HG02610 (cell line): ENCODE measurements around the gene INSYN2B.
"Not testable (repeated sequence)": the region's sequence is repeated elsewhere in the genome, so short reads cannot be mapped to it uniquely, and the experiment has no call there.

Experiments used
- ATAC-seq: cut with Tn5 transposase; IDR thresholded peaks from one replicate; pipeline ENCODE4 v1.9.1; 2021; ENCODE audit warnings: mild to moderate bottlenecking, moderate library complexity; ENCODE audit not compliant: unreplicated experiment

INSYN2B gene

DNA sequence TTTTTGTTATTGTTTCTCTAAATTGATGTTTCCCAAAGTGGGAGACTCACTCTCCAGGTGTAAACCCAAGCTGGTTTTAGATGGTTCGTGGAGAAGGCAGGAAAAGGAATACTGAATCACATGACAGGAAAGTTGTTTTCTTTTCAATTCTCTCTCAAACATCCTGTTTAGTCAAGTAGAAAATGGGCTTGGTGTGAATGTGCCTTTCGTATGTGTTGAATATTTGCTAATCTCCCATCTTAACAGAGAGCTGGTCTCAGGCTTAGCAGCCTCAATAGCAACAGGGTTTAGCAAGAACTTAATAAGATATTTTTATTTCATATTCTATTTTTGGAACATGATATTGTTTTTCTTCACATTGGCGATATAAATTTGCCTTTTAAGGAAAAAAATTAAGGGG, 119.7 kb downstream of the INSYN2B start:
- ATAC-seq, result no peak

DNA sequence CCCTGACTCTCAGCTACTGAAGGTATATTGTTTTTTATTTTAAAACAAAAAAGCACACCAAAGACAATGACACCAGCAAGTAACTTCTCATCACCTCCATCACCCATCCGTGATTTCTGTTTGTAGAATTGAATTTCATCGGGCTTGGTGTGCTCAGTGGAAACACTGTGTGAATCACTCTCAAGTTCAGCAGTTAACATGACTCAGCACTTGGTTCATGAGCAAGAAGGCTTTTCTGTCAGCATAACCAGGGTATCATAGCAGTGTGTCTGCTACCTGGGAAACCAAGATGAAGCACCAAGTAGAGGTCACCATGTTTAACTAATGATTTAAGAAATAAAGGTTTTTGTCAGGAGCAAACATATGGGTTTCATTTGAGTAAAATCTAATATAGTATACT, 123.7 kb downstream of the INSYN2B start:
- ATAC-seq, result no peak

DNA sequence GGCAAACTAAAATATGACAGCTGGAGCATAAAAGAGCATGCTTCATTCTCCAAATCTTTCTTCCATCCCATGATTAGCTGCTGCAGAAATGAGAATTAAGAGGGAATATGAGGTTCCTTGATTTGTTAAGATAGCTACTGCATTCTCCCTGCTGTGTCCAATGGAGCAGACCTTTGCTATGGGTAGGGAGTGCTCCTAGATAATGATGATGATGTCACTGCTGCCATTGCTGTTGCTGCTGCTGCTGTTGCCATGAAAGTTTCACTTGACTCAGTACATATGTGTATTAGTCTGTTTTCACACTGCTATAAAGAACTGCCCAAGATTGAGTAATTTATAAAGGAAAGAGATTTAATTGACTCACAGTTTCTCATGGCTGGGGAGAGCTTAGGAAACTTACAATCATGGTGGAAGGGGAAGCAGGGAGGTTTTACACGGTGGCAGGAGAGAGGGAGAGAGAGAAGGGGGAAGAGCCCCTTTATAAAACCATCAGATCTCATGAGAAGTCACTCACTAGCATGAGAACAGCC, 128.9 kb downstream of the INSYN2B start:
- ATAC-seq, result no peak

DNA sequence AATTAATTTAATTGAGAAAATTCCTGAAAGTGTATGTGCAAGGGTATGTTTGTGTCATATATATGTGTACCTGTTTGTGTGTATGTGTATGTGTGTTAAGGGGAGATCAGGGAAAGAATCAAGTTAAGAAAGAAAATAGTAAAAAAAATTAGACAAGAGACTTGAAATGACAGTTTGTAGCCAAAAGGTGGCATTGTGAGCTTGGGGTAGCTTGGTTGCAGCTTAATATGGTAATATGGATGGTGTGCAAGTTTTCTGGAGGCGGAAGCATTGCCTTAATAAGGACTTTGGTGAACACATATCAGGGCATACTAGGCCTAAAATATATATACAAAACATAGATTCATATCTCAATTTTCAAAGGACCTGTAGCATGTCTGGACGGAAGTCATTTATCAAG, 129.9 kb downstream of the INSYN2B start:
- ATAC-seq, result no peak

DNA sequence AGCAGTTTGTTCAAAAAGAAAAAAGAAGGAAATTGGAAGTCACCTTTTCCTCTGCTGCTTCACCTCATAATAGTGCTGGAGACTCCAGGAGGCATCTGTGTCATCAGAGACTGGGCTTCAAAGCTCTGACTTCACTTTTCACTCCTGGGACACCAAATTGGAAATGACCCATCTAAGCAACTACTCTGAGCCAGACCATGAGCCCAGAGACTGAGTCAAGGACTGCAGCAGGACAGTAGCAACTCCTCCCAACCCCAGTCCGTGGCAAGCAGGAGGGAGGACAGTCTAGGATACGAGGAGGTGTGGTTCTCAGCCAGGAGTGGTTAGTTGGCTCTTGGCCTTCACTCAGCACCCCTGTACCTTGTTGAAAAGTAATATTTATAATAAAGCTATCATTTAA, 131.5 kb downstream of the INSYN2B start:
- no peak for ATAC-seq

DNA sequence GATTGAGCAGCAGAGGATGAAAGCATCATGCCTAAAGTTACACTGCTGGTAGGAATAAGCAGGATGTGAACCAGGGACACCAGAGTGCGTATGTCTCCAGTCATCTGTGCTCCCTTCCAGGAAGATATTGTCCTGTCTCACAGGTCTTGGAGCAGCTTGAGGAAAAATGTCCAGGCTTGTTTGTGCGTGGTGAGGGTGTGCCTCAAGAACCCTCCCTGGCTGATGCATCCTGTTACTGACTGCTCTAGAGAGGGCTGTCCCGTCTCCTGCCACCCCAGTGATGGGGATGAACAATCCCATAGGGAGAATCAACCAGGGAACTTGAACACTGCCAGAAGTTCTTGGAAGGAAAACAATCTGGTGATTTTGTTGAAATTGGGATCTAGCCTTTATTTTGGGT, 132.0 kb downstream of the INSYN2B start:
- no peak for ATAC-seq

DNA sequence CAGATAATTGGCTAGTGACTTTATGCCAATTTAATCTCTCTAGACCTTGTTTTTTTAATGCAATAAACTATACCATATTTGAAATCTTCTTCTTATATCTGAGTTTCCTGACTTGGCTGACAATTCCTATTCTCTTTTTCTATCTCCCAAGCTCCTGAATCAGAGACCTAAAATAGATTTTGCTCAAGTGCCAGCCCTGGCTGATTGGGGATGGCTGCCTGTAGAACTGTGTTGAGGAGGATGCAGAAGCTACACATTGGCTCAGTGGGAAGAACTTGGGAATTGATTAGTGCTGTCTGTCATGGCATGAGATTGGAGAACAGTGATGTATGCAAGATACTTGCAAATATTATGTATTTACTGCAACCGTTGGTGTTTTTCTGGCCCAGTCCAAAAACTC, 132.8 kb downstream of the INSYN2B start:
- no peak for ATAC-seq

DNA sequence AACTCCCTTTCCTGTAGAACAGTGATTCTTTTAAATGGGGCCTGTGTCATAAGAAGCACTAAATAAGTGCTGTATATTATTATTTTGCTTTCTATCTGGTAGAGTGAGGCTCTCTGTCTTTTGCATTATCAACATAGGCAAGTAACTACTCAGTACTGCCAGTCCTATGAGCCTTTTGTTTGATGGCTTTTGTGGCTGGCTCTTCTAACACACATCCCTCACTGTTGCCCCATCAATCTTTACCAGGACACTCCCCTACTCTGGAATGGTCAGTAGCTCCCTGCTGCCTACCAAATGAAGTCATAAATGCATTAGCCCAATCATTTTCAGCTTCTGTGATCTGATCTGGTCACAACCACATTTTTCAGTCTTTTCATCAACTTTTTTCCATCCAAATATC, 137.6 kb downstream of the INSYN2B start:
- ATAC-seq, result no peak

DNA sequence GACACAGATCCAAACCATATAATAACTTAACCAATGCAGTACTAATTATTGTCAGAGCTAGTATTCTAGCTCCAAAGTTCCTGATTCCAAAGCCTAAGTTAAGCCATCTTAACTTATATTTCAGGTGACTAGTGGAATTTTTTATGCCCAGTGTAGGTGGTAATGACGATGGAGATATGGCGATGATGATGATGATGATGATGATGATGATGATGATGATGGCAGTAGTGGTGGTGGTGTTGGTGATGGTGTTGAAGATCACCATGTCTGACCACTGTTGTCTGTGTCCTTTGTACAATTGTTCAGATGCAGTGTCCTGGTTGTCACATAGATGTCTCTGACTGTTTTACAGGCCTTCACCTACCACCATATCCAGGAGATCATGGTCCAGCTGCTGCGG, 139.9 kb downstream of the INSYN2B start:
- no peak for ATAC-seq

DNA sequence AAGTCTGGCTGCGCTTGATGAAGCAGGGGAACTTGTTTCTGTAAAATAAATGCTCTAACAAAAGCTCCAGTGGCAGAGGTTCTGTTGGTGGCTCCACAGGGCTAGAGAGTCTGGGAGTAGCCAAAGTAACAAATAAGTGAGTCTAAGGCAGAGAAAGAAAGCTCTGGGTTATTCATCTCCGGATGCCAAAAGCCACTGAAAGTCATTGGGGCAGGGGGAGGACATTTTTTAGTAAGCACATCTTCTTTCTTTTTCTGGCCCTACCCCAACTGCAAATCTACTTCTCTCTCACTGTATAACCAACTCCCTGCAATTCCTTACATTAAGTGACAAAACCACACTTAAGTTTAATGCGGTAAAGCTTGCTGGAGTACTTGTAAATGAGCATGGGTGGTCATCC, 141.6 kb downstream of the INSYN2B start:
- ATAC-seq, result peak; percentile 92

DNA sequence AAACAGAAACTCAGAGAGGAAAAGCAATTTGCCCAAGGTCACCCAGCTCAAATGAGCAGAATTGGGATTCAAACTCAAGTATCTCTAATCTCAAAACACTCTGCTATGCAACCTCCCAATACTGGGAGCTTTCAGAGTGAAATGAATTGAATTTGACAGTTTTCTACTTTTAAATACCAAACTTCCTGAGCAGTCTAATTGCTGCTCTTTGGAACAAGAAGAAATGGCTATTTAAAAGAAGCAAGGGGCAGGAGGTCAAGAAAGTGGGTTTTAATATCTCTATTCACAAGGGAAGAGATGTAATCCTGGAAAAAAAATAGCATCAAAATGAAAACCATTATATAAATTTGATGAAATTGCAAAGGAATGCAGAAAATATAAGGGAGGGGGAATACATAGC, 142.6 kb downstream of the INSYN2B start:
- ATAC-seq, result no peak

DNA sequence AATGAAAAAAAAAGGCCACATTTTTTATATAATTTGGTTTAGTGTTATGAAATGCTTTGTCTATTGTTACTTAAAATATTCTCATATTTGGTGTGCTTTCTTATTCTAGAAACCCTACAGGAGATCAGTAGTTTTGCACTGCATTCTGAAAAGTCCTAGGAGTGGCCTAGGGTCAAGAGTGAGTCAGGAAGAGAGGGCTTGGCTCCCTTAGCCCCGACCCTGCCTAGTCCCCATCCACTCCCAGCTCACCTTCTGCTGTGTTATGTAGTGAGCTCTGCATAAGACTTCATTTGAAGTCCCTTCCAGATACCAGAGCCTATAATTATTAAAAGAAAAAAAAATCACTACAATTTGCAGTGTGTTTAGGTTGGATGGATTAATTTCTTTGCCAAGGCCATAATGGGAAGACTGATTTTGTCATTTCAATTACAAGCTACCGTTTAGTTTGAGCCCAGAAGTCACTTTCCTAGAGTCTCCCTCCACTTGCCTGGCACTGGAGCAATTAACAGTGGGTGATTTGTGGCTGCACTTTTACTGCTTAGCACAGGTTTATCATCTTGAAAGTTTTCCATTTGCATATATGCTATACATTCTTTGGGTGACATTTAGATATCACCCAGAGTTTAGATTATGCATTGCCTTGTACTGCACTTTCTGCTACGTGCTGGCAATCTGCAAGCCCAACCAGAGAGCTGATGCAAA, 143.3 kb downstream of the INSYN2B start:
- no peak for ATAC-seq

DNA sequence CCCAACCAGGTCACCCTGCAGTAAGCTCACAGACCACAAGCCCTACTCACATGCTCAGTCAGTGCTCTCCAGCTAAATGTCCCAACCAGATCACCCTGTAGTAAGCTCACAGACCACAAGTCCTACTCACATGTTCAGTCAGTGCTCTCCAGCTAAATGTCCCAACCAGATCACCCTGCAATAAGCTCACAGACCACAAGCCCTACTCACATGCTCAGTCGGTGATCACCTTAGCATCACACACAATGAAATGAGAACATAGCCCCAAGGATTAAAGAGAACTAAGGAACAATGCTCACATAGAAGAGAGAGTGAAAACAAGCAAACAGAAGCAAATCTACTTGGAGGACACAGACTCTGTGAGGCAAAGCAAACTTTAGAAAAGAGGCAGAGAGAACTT, 145.8 kb downstream of the INSYN2B start:
- ATAC-seq, result not testable (repeated sequence)

DNA sequence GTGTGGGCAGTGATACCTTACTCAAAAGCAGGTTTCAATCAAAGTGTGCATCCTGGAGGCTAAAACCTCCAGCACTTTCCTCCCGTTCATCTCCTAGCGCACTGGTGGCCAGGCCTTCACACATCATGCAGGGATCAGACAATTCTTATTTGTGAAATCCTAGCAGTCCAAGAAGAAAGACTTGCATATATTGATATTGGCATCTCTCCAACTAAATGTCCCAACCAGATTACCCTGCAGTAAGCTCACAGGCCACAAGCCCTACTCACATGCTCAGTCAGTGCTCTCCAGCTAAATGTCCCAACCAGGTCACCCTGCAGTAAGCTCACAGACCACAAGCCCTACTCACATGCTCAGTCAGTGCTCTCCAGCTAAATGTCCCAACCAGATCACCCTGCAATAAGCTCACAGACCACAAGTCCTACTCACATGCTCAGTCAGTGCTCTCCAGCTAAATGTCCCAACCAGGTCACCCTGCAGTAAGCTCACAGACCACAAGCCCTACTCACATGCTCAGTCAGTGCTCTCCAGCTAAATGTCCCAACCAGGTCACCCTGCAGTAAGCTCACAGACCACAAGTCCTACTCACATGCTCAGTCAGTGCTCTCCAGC, 146.5 kb downstream of the INSYN2B start:
- ATAC-seq, result not testable (repeated sequence)

DNA sequence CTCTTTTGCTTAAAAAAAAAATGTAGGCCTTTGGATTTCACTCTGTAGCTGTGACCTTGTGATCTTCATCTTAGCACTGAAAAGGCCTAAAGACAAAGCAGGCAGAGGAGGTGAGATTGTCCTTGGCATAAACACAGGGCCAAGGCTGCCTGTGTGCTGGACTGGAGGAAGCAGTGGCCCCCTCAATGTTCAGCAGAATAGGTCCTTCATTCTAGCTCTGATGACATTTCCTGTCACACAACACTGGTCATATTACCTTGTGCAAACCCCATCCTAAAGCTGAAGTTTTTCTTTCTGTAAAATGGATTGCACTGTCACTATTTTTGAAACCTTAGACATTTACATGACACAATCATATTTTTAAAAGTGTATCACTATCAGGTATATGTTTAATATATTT, 147.4 kb downstream of the INSYN2B start:
- no peak for ATAC-seq

DNA sequence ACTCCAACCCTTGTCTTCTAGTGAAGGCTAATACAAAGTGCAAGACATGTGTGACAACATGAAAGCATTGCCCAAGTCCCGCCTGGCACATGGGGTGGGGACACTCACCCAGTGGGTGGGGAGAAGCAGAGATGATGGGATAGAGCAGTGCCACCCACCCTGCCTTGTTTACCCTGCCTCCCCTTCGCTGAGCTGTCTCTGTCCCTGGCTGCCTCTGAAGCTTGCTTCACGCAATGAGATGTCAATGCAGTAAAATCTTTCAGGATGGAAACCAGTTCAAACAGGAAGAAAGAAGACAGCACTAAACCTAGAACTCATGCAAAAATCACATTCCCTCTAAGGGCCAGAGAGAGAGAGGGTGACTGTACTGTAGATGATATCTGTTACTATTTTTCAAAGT, 148.0 kb downstream of the INSYN2B start:
- no peak for ATAC-seq

DNA sequence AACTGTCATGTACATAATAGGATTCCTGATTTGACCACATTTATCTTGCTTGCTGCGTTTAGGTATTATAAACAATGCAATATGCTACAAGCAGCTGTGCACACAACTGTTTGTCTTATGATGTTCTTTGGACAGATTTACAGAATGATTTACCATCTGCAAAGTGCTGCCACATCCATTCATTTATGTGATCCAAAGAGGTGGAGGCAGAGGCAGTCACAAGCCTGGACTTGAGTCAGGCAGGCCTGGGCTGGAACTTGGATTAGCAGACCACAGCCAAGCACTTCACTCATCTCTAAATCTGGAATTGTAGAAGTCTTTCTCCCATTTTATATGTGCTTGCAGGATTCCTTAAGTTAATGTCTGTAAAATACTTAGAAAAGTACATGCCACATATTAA, 149.0 kb downstream of the INSYN2B start:
- no peak for ATAC-seq

DNA sequence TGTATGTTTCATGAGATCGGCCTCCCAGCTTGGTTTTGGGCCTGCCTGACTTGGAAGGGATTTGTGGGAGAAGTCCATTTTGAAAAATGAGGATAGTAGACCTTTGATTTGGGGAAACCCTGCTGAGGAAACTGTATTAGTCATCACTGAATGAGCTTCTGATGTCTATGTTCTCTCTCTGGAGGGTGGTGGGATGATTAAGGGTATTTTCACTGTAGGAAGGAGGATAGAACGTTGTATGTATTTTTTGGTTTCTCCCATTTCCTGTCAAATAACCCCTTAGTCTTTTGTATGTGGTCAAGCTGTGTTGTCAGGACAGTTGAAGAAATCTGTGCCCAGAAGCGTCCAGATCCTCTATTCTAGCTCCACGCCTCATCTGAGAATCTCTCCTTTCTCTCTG, 151.9 kb downstream of the INSYN2B start:
- peak; percentile 86 for ATAC-seq

DNA sequence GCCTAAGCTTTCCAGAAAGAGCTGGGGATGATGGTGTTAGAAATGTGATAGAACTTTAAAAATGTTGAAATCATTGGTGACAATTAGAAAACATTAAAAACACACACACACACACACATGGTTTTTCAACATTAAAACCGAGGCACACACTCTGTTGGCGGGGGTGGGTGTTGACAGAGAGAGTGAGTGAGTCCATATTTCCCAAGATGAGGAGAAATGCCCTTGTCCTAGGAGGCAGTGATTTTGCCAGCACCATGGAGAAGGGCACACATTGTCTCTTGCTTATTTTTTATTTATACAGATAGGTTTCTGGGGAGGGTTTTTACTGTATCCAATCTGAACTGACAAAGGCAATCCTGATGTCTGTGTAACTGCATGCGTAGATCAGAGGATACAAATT, 152.5 kb downstream of the INSYN2B start:
- ATAC-seq, result no peak

DNA sequence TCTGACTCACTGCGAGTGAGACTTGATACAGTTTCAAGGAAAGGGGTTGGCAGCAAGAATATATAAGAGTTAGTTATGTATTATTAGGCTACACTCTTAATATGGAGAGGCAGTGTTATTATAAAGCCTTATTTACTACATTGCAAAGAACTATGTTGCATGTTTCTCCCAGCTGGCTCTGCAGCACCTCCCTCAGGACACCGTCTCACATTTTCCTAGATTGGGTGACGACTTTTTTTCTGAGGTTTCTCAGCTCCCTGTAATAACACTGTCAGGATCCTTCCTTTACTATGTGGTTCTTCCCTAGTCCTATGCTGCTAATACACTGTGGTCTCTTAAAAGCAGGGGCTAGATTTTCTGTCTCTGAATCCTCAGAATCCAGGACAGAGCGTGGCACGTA, 153.7 kb downstream of the INSYN2B start:
- ATAC-seq, result no peak

DNA sequence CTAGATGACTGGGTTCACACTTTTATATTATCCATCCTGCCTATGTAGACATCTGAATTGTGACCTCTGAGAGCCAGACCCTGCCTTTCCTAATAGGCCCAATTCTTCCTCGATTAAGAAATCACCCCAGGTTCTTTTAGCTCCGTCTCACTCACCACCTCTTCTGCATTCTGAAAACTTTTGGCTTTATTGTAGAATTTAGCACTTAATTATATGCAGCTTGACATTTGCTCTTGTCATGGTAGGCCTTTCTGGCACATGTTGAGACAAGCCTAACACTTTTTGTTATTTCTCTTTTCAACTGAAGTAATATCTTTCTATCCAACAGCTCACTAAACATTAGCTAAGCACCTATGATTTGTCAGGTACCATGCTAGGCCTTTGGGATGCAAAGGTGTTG, 163.3 kb downstream of the INSYN2B start:
- no peak for ATAC-seq

DNA sequence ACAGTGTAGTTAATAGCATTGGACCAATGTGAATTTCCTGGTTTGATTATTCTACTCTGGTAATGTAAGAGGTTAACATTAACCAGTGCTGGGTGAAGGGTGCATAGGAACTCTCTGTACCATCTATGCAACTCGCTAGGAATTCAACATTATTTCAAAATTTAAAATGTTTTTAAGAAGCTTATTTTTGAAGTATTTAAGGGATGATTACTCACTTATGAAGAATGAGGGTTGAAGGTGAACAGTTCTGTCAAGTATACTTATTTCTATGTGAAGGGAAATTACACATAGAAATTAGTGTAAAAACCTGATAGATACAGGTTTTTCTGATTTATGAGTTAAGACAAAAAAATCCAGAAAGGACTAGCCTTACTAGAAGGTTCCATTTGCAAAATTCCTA, 165.8 kb downstream of the INSYN2B start:
- ATAC-seq, result no peak
